ENCODE data around the gene SGCD.

The SGCD gene

GRCh38 chr5:156361436-156362109, 34.6 kb downstream of the SGCD start:
- DNase-seq (ENCODE audit: low spot score): no peak

GRCh38 chr5:156363861-156364260, 36.9 kb downstream of the SGCD start:
- no peak for DNase-seq (ENCODE audit: low spot score)

- no peak for DNase-seq (ENCODE audit: low spot score)
Observed at GRCh38 chr5:156366521-156366920, 39.6 kb downstream of the SGCD start.

- DNase-seq (ENCODE audit: low spot score): no peak
Observed at GRCh38 chr5:156367597-156367996, 40.6 kb downstream of the SGCD start.

GRCh38 chr5:156375895-156376495, 49.0 kb downstream of the SGCD start:
- DNase-seq (ENCODE audit: low spot score): no peak

- no peak for DNase-seq (ENCODE audit: low spot score)
Observed at GRCh38 chr5:156376751-156377150, 49.8 kb downstream of the SGCD start.

- DNase-seq (ENCODE audit: low spot score): no peak
Observed at GRCh38 chr5:156378159-156378558, 51.2 kb downstream of the SGCD start.

- DNase-seq (ENCODE audit: low spot score): no peak
Observed at GRCh38 chr5:156379206-156379605, 52.2 kb downstream of the SGCD start.

- no peak for DNase-seq (ENCODE audit: low spot score)
Observed at GRCh38 chr5:156380848-156381247, 53.9 kb downstream of the SGCD start.

GRCh38 chr5:156383510-156384265, 56.7 kb downstream of the SGCD start:
- DNase-seq (ENCODE audit: low spot score): no peak

- DNase-seq (ENCODE audit: low spot score): no peak
Observed at GRCh38 chr5:156385416-156385815, 58.5 kb downstream of the SGCD start.

GRCh38 chr5:156386976-156387375, 60.0 kb downstream of the SGCD start:
- DNase-seq (ENCODE audit: low spot score): no peak

GRCh38 chr5:156387391-156387790, 60.4 kb downstream of the SGCD start:
- DNase-seq (ENCODE audit: low spot score): no peak

GRCh38 chr5:156388233-156388632, 61.3 kb downstream of the SGCD start:
- no peak for DNase-seq (ENCODE audit: low spot score)

GRCh38 chr5:156391139-156391538, 64.2 kb downstream of the SGCD start:
- no peak for DNase-seq (ENCODE audit: low spot score)

GRCh38 chr5:156393980-156394379, 67.0 kb downstream of the SGCD start:
- no peak for DNase-seq (ENCODE audit: low spot score)

- peak; percentile 20 for DNase-seq (ENCODE audit: low spot score)
Observed at GRCh38 chr5:156394642-156395305, 67.8 kb downstream of the SGCD start.

- DNase-seq (ENCODE audit: low spot score): no peak
Observed at GRCh38 chr5:156395306-156395675, 68.3 kb downstream of the SGCD start.

- DNase-seq (ENCODE audit: low spot score): peak; percentile 58
Observed at GRCh38 chr5:156396063-156396829, 69.3 kb downstream of the SGCD start.

- no peak for DNase-seq (ENCODE audit: low spot score)
Observed at GRCh38 chr5:156396830-156397081, 69.8 kb downstream of the SGCD start.

- DNase-seq (ENCODE audit: low spot score): no peak
Observed at GRCh38 chr5:156399323-156399722, 72.4 kb downstream of the SGCD start.

Data from putamen (tissue), 1 donor.